Nephron (organoid): ENCODE results near the gene TFAP2E.

Source experiments
- H3K27ac Mint-ChIP-seq, 3 experiments: 2 replicates each; pipeline ENCODE4 v1.8.0; 2020; ENCODE audit warnings: mixed read lengths in 3 of 3, mild to moderate bottlenecking in 2 of 3, moderate library complexity in 1 of 3
- H3K27me3 Mint-ChIP-seq: 2 replicates; pipeline ENCODE4 v1.8.0; 2021; ENCODE audit warnings: low read depth, mild to moderate bottlenecking, moderate library complexity, mixed read lengths
- H3K36me3 Mint-ChIP-seq: 2 replicates; pipeline ENCODE4 v1.8.0; 2020; ENCODE audit warnings: low read depth, mixed read lengths
- H3K4me1 Mint-ChIP-seq: 2 replicates; pipeline ENCODE4 v1.8.0; 2020; ENCODE audit warnings: mixed read lengths
- H3K4me3 Mint-ChIP-seq, 3 experiments: 2 replicates each; pipeline ENCODE4 v1.8.0; 2020; ENCODE audit warnings: mild to moderate bottlenecking in 3 of 3, mixed read lengths in 3 of 3, moderate library complexity in 2 of 3
- H3K9me3 Mint-ChIP-seq: 2 replicates; pipeline ENCODE4 v1.8.0; 2020; ENCODE audit warnings: mixed read lengths
- TF ChIP-seq, protein P1 (sequence below), 3 experiments: fragments of 200-600 bp; sonication (generic); IDR thresholded peaks; one replicate each; pipeline ENCODE4 v1.5.0; 2021; ENCODE audit warnings: antibody characterized with exemption in 3 of 3; ENCODE audit not compliant: unreplicated experiment in 3 of 3

The TFAP2E gene

DNA sequence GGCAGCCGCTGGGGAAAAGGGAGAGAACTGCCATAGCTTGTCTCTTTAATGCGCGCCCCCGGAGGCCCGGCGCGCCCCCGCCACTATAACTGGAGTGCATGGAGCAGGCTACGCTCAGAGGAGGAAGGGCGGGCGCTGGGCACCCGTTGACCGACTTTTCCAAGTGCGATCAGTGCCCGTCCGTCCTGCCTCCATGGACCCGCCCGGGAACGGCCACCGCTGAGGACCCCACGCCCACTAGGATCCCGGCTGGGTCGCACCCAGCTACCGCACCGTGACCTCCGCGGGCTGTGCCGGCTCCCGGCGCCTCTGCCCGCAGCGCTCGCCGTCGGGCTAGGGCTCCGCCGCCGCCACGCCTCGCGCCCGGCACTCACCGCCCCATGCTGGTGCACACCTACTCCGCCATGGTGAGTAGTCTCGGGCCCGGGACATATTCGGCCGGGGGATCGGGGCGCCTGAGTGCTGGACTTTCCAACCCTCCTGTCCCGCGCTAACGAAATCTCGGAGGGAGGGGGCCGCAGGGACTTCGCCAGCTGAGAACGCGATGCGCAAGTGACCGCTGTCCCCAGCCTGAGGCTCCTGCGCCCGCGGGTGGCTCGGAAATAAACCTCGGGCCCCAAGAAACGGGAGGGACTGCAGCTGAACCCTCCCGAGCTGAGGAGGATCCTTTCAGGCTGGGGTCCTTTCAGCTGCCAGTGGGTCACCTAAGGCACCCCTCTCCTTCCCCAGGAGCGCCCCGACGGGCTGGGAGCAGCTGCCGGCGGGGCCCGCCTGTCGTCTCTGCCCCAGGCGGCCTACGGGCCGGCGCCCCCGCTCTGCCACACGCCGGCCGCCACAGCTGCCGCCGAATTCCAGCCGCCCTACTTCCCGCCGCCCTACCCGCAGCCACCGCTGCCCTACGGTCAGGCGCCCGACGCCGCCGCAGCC, at the start of gene TFAP2E:
Gene TFAP2E, plus strand, starts transcription at position 117 of the 927 bp plus-strand sequence. Its CDS starts 264 bp downstream, at position 381.
- no peaks in the 10 kb centered on the region for H3K36me3 Mint-ChIP-seq
- H3K9me3 Mint-ChIP-seq: no peaks in the 10 kb centered on the region
- TF ChIP-seq, protein P1, sequence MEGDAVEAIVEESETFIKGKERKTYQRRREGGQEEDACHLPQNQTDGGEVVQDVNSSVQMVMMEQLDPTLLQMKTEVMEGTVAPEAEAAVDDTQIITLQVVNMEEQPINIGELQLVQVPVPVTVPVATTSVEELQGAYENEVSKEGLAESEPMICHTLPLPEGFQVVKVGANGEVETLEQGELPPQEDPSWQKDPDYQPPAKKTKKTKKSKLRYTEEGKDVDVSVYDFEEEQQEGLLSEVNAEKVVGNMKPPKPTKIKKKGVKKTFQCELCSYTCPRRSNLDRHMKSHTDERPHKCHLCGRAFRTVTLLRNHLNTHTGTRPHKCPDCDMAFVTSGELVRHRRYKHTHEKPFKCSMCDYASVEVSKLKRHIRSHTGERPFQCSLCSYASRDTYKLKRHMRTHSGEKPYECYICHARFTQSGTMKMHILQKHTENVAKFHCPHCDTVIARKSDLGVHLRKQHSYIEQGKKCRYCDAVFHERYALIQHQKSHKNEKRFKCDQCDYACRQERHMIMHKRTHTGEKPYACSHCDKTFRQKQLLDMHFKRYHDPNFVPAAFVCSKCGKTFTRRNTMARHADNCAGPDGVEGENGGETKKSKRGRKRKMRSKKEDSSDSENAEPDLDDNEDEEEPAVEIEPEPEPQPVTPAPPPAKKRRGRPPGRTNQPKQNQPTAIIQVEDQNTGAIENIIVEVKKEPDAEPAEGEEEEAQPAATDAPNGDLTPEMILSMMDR (IDR thresholded peaks at IDR 0.05; ENCODE audit: unreplicated experiment in 3 of 3): no peak
- H3K4me1 Mint-ChIP-seq: peaks cover 28% of the 10 kb centered on the region
- H3K27ac Mint-ChIP-seq: no peak within 1 kb of the TSS
- peak within 1 kb of the TSS; percentile 57 to 66 (median 64) for H3K4me3 Mint-ChIP-seq
- H3K27me3 Mint-ChIP-seq: peaks cover 93% of the 10 kb centered on the region

DNA sequence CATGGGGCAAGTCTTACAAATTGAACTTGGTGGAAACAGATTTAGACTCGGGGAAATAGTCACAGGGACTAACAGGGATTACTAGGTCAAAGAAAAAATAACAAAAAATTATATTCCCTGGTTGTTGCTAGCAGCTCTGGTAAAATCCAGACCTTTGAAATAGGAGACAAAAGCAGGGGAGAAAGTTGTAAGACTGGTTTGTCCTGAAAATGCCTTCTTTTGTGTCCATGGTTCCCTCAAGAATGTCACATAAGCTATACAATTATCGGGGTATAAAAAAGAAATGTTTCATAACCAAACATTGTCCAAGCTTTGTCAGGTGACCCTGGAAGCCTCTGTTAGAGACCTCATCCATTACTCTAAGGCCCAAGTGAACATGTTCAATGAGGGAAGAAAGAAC, 49.0 kb upstream of the TFAP2E start:
- Mint-ChIP-seq H3K4me1 (no peaks in the 10 kb centered on the region), H3K27me3 (no peaks in the 10 kb centered on the region), H3K36me3 (peaks cover 63% of the 10 kb centered on the region), H3K27ac (no peak overlapping the region), H3K4me3 (no peak overlapping the region), H3K9me3 (peaks cover 33% of the 10 kb centered on the region)
- TF ChIP-seq, protein P1 (IDR thresholded peaks at IDR 0.05; ENCODE audit: unreplicated experiment in 3 of 3): no peak

DNA sequence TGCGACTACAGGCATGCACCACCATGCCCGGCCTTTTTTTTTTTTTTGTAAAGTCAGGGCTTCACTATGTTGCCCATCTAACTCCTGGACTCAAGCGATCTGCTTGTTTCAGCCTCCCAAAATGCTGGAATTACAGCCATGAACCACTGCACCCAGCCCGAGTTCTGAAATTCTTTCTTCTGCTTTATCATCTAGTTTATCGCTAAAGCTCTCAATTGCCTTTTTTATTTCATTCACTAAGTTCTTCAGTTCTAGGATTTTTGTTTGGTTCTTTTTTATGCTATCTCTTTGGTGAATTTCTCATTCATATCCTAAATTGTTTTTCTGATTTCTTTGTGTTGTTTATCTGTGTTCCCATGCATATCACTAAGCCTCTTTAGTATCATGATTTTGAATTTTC, 42.9 kb upstream of the TFAP2E start:
- TF ChIP-seq, protein P1 (IDR thresholded peaks at IDR 0.05; ENCODE audit: unreplicated experiment in 3 of 3): no peak
- Mint-ChIP-seq H3K4me3 (no peak overlapping the region), H3K4me1 (no peaks in the 10 kb centered on the region), H3K27me3 (no peaks in the 10 kb centered on the region), H3K36me3 (peaks cover 85% of the 10 kb centered on the region), H3K9me3 (peaks cover 42% of the 10 kb centered on the region), H3K27ac (no peak overlapping the region)

DNA sequence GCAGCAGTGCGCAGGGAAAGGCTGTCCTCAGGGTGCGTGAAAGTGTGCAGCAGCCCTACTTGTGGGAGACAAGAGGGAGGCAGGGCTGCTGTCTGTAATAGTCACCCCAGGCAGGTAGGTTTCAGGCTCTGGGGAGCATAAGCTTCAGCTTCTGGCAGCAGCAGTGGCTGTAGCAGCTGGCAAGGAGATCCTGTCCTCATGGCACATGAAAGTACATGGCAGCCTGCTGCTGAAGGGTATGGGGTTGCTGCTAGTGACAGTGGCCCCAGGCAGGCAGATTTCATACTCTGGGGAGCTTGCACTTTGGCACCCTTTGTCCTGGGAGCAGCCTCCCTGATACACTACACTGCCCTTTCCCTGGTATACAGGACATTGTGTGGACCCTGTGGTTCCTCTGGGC, 42.2 kb upstream of the TFAP2E start:
- Mint-ChIP-seq H3K4me1 (peaks cover 3% of the 10 kb centered on the region), H3K36me3 (peaks cover 88% of the 10 kb centered on the region), H3K27ac (no peak overlapping the region), H3K9me3 (peaks cover 39% of the 10 kb centered on the region), H3K27me3 (no peaks in the 10 kb centered on the region), H3K4me3 (no peak overlapping the region)
- TF ChIP-seq, protein P1 (IDR thresholded peaks at IDR 0.05; ENCODE audit: unreplicated experiment in 3 of 3): no peak

DNA sequence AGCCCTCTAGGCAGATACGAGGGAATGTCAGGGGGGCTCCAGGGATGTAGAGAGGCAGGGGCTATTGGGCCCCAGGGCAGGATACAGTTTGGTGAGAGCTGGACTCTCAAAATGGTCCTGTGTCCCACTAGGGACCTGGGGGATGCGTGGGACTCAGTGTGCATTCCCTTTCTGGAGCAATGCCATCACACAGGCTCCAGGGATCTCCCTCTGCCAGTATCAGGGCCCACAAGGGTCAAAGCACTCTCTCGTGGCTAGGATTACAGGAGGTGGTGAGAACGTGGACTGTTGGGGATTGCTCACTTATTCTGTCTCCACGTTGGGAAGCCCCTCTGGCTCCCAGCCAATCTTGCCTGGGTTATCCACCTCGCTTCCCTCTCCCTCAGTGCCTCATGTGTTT, 41.7 kb upstream of the TFAP2E start:
- Mint-ChIP-seq H3K27ac (no peak overlapping the region), H3K27me3 (no peaks in the 10 kb centered on the region), H3K4me1 (peaks cover 6% of the 10 kb centered on the region), H3K36me3 (peaks cover 89% of the 10 kb centered on the region), H3K9me3 (peaks cover 39% of the 10 kb centered on the region), H3K4me3 (no peak overlapping the region)
- TF ChIP-seq, protein P1 (IDR thresholded peaks at IDR 0.05; ENCODE audit: unreplicated experiment in 3 of 3): no peak
